ENCODE measurements around the gene CELSR1. TPM values are rescaled to one million over a fixed set of nuclear protein-coding genes. Genes with fewer than 3 reads are reported as not detected.
A peak's percentile ranks its signal among the peaks of the same experiment; 100 is the strongest.

The CELSR1 gene
- total and polyA plus RNA-seq, 7 experiments from 2014 or later: 0.36 to 4.7 (median 0.97) TPM

GRCh38 chr22:46388647-46389046 is 148.8 kb downstream of the CELSR1 start:
- ATAC-seq: no peak
- intact Hi-C loops (cut with micrococcal nuclease): no loop called here
- H3K4me3 Mint-ChIP-seq: no peak overlapping the region

GRCh38 chr22:46387748-46388147 is 149.7 kb downstream of the CELSR1 start:
- Histone ChIP-seq H3K27ac (ENCODE audit: low read depth, low read length) (no peak overlapping the region), H3K4me3 (ENCODE audit: low read length) (no peak overlapping the region), H3K4me1 (ENCODE audit: control insufficient read depth in 2 of 2, insufficient read depth in 2 of 2, low read length in 2 of 2) (no peaks in the 10 kb centered on the region), H3K9me3 (ENCODE audit: control insufficient read depth in 2 of 3, low read length in 3 of 3) (no peaks in the 10 kb centered on the region), H3K36me3 (ENCODE audit: control insufficient read depth in 2 of 3, insufficient read depth in 3 of 3, low read length in 3 of 3) (no peaks in the 10 kb centered on the region), H3K27me3 (ENCODE audit: control insufficient read depth in 2 of 2, insufficient read depth in 2 of 2, low read length in 2 of 2) (no peaks in the 10 kb centered on the region)
- Mint-ChIP-seq H3K36me3 (peaks cover 0 to 3% (median 0%) of the 10 kb centered on the region in 5 donors), H3K27me3 (no peaks in the 10 kb centered on the region), H3K9me3 (no peaks in the 10 kb centered on the region), H3K27ac (no peak overlapping the region), H3K4me1 (peaks cover 0 to 1% (median 0%) of the 10 kb centered on the region in 7 donors), H3K4me3 (no peak overlapping the region)
- no peak for ATAC-seq
- CTCF ChIA-PET: no interaction called here
- no peak for DNase-seq
- intact Hi-C loops (cut with micrococcal nuclease): no loop called here
- POLR2A ChIA-PET: no interaction called here

More at GRCh38 chr22:46388647-46389046, 148.8 kb downstream of the CELSR1 start:
- Histone ChIP-seq H3K27ac (ENCODE audit: low read depth, low read length) (no peak overlapping the region), H3K4me3 (ENCODE audit: low read length) (no peak overlapping the region), H3K36me3 (ENCODE audit: control insufficient read depth in 2 of 3, insufficient read depth in 3 of 3, low read length in 3 of 3) (no peaks in the 10 kb centered on the region), H3K9me3 (ENCODE audit: control insufficient read depth in 2 of 3, low read length in 3 of 3) (no peaks in the 10 kb centered on the region), H3K27me3 (ENCODE audit: control insufficient read depth in 2 of 2, insufficient read depth in 2 of 2, low read length in 2 of 2) (no peaks in the 10 kb centered on the region), H3K4me1 (ENCODE audit: control insufficient read depth in 2 of 2, insufficient read depth in 2 of 2, low read length in 2 of 2) (peaks cover 0 to under 1% of the 10 kb centered on the region in 2 donors)
- peaks cover 0 to 3% (median 0%) of the 10 kb centered on the region in 5 donors for H3K36me3 Mint-ChIP-seq
- DNase-seq: no peak
- no peaks in the 10 kb centered on the region for H3K9me3 Mint-ChIP-seq
- peaks cover 0 to under 1% (median 0%) of the 10 kb centered on the region in 5 donors for H3K27me3 Mint-ChIP-seq
- no peak overlapping the region for H3K27ac Mint-ChIP-seq
- ChIA-PET CTCF (no interaction called here), POLR2A (no interaction called here)
- H3K4me1 Mint-ChIP-seq: peaks cover 0 to 2% (median under 1%) of the 10 kb centered on the region in 7 donors

DNA sequence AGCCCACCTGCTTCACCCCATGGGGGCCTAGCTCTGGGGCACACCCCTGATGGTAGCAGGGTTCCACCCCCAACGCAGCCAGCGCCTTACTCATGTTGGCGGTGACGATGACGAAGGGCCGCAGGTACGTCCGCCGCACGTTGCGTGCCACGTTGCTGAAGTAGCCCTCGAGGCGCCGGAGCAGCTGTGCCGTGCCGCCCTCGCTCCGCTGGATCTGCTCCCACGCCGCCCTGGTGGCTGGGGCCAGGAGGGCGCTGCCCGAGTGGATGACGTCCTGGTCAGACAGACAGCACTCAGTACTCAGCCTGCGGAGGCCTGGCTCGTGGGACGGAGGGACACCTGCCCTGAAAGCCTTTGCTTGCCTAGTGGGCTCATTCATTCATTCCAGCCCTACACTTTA is 151.1 kb downstream of the CELSR1 start:
- H3K9me3 ChIP-seq (ENCODE audit: control insufficient read depth in 2 of 3, low read length in 3 of 3): no peaks in the 10 kb centered on the region
- H3K4me3 Mint-ChIP-seq: no peak overlapping the region
- no peaks in the 10 kb centered on the region for H3K27me3 Mint-ChIP-seq
- H3K27ac Mint-ChIP-seq: no peak overlapping the region
- H3K4me3 ChIP-seq (ENCODE audit: low read length): no peak overlapping the region
- H3K27me3 ChIP-seq (ENCODE audit: control insufficient read depth in 2 of 2, insufficient read depth in 2 of 2, low read length in 2 of 2): no peaks in the 10 kb centered on the region
- peaks cover 0 to 1% (median 0%) of the 10 kb centered on the region in 7 donors for H3K4me1 Mint-ChIP-seq
- H3K27ac ChIP-seq (ENCODE audit: low read depth, low read length): no peak overlapping the region
- ATAC-seq: no peak
- no peak for DNase-seq
- H3K36me3 ChIP-seq (ENCODE audit: control insufficient read depth in 2 of 3, insufficient read depth in 3 of 3, low read length in 3 of 3): no peaks in the 10 kb centered on the region
- ChIA-PET POLR2A (no interaction called here), CTCF (no interaction called here)
- no peaks in the 10 kb centered on the region for H3K4me1 ChIP-seq (ENCODE audit: control insufficient read depth in 2 of 2, insufficient read depth in 2 of 2, low read length in 2 of 2)
- peaks cover 0 to 3% (median 0%) of the 10 kb centered on the region in 5 donors for H3K36me3 Mint-ChIP-seq
- intact Hi-C loops (cut with micrococcal nuclease): no loop called here
- H3K9me3 Mint-ChIP-seq: no peaks in the 10 kb centered on the region

GRCh38 chr22:46382524-46382923 is 154.9 kb downstream of the CELSR1 start:
- no peaks in the 10 kb centered on the region for H3K27me3 Mint-ChIP-seq
- H3K27ac ChIP-seq (ENCODE audit: low read depth, low read length): no peak overlapping the region
- intact Hi-C loops (cut with micrococcal nuclease): no loop called here
- no peaks in the 10 kb centered on the region for H3K9me3 ChIP-seq (ENCODE audit: control insufficient read depth in 2 of 3, low read length in 3 of 3)
- POLR2A ChIA-PET: no interaction called here
- DNase-seq (no peak), ATAC-seq (no peak)
- CTCF ChIA-PET: no interaction called here
- H3K27ac Mint-ChIP-seq: no peak overlapping the region
- H3K4me1 Mint-ChIP-seq: no peaks in the 10 kb centered on the region
- no peak overlapping the region for H3K4me3 ChIP-seq (ENCODE audit: low read length)
- no peaks in the 10 kb centered on the region for H3K36me3 Mint-ChIP-seq
- no peaks in the 10 kb centered on the region for H3K4me1 ChIP-seq (ENCODE audit: control insufficient read depth in 2 of 2, insufficient read depth in 2 of 2, low read length in 2 of 2)
- no peak overlapping the region for H3K4me3 Mint-ChIP-seq
- no peaks in the 10 kb centered on the region for H3K27me3 ChIP-seq (ENCODE audit: control insufficient read depth in 2 of 2, insufficient read depth in 2 of 2, low read length in 2 of 2)
- peaks cover 0 to 2% (median 0%) of the 10 kb centered on the region in 11 donors for H3K9me3 Mint-ChIP-seq
- no peaks in the 10 kb centered on the region for H3K36me3 ChIP-seq (ENCODE audit: control insufficient read depth in 2 of 3, insufficient read depth in 3 of 3, low read length in 3 of 3)

GRCh38 chr22:46381731-46382130 is 155.7 kb downstream of the CELSR1 start:
- Mint-ChIP-seq H3K36me3 (no peaks in the 10 kb centered on the region), H3K4me3 (no peak overlapping the region), H3K27ac (no peak overlapping the region), H3K9me3 (peaks cover 0 to 7% (median 0%) of the 10 kb centered on the region in 11 donors), H3K27me3 (no peaks in the 10 kb centered on the region), H3K4me1 (no peaks in the 10 kb centered on the region)
- no peak for DNase-seq
- Histone ChIP-seq H3K27me3 (ENCODE audit: control insufficient read depth in 2 of 2, insufficient read depth in 2 of 2, low read length in 2 of 2) (no peaks in the 10 kb centered on the region), H3K4me1 (ENCODE audit: control insufficient read depth in 2 of 2, insufficient read depth in 2 of 2, low read length in 2 of 2) (no peaks in the 10 kb centered on the region), H3K4me3 (ENCODE audit: low read length) (no peak overlapping the region), H3K36me3 (ENCODE audit: control insufficient read depth in 2 of 3, insufficient read depth in 3 of 3, low read length in 3 of 3) (no peaks in the 10 kb centered on the region), H3K27ac (ENCODE audit: low read depth, low read length) (no peak overlapping the region), H3K9me3 (ENCODE audit: control insufficient read depth in 2 of 3, low read length in 3 of 3) (peaks cover 0 to 3% (median 0%) of the 10 kb centered on the region in 3 experiments)
- POLR2A ChIA-PET: no interaction called here
- CTCF ChIA-PET: no interaction called here
- intact Hi-C loops (cut with micrococcal nuclease): no loop called here
- ATAC-seq: no peak

- H3K27ac Mint-ChIP-seq: no peak overlapping the region
- H3K4me1 ChIP-seq (ENCODE audit: control insufficient read depth in 2 of 2, insufficient read depth in 2 of 2, low read length in 2 of 2): no peaks in the 10 kb centered on the region
- no peaks in the 10 kb centered on the region for H3K36me3 ChIP-seq (ENCODE audit: control insufficient read depth in 2 of 3, insufficient read depth in 3 of 3, low read length in 3 of 3)
- no peak overlapping the region for H3K4me3 Mint-ChIP-seq
- H3K27me3 Mint-ChIP-seq: no peaks in the 10 kb centered on the region
- ATAC-seq (no peak), DNase-seq (no peak)
- no peak overlapping the region for H3K4me3 ChIP-seq (ENCODE audit: low read length)
- H3K27me3 ChIP-seq (ENCODE audit: control insufficient read depth in 2 of 2, insufficient read depth in 2 of 2, low read length in 2 of 2): no peaks in the 10 kb centered on the region
- no peaks in the 10 kb centered on the region for H3K36me3 Mint-ChIP-seq
- ChIA-PET POLR2A (no interaction called here), CTCF (no interaction called here)
- H3K27ac ChIP-seq (ENCODE audit: low read depth, low read length): no peak overlapping the region
- H3K9me3 ChIP-seq (ENCODE audit: control insufficient read depth in 2 of 3, low read length in 3 of 3): peaks cover 0 to 8% (median 0%) of the 10 kb centered on the region in 3 experiments
- H3K4me1 Mint-ChIP-seq: no peaks in the 10 kb centered on the region
- intact Hi-C loops (cut with micrococcal nuclease): no loop called here
- peaks cover 0 to 13% (median under 1%) of the 10 kb centered on the region in 11 donors for H3K9me3 Mint-ChIP-seq
Measured at GRCh38 chr22:46381142-46381541, 156.3 kb downstream of the CELSR1 start.

- Mint-ChIP-seq H3K4me1 (peaks cover 0 to 5% (median 0%) of the 10 kb centered on the region in 7 donors), H3K36me3 (peaks cover 0 to 5% (median 0%) of the 10 kb centered on the region in 5 donors), H3K9me3 (peaks cover 2 to 18% (median 6%) of the 10 kb centered on the region in 11 donors), H3K27me3 (peaks cover 0 to 5% (median 3%) of the 10 kb centered on the region in 5 donors), H3K4me3 (no peak overlapping the region), H3K27ac (peak overlapping the region in 1 of 9 donors; percentile 78)
- Histone ChIP-seq H3K27ac (ENCODE audit: low read depth, low read length) (no peak overlapping the region), H3K9me3 (ENCODE audit: control insufficient read depth in 2 of 3, low read length in 3 of 3) (peaks cover 0 to 8% (median 0%) of the 10 kb centered on the region in 3 experiments), H3K4me3 (ENCODE audit: low read length) (no peak overlapping the region), H3K4me1 (ENCODE audit: control insufficient read depth in 2 of 2, insufficient read depth in 2 of 2, low read length in 2 of 2) (no peaks in the 10 kb centered on the region), H3K36me3 (ENCODE audit: control insufficient read depth in 2 of 3, insufficient read depth in 3 of 3, low read length in 3 of 3) (no peaks in the 10 kb centered on the region), H3K27me3 (ENCODE audit: control insufficient read depth in 2 of 2, insufficient read depth in 2 of 2, low read length in 2 of 2) (no peaks in the 10 kb centered on the region)
- CTCF ChIA-PET: no interaction called here
- intact Hi-C loops (cut with micrococcal nuclease): no loop called here
- DNase-seq (no peak), ATAC-seq (no peak)
- POLR2A ChIA-PET: no interaction called here
Measured at GRCh38 chr22:46380581-46380980, 156.8 kb downstream of the CELSR1 start.

Measured in naive thymus-derived CD4-positive, alpha-beta T cell (primary cell).